CD4-positive, alpha-beta T cell treated with Interleukin-17A for 4 hours (primary cell): ENCODE data around the gene IGBP1.
"Not testable (repeated sequence)": the region's sequence is repeated elsewhere in the genome, so short reads cannot be mapped to it uniquely, and the experiment has no call there.

Experiments
- DNase-seq: peaks from one replicate; pipeline ENCODE4 v3.0.0-alpha.2; 2020; ENCODE audit warnings: mixed read lengths

IGBP1 gene

DNA sequence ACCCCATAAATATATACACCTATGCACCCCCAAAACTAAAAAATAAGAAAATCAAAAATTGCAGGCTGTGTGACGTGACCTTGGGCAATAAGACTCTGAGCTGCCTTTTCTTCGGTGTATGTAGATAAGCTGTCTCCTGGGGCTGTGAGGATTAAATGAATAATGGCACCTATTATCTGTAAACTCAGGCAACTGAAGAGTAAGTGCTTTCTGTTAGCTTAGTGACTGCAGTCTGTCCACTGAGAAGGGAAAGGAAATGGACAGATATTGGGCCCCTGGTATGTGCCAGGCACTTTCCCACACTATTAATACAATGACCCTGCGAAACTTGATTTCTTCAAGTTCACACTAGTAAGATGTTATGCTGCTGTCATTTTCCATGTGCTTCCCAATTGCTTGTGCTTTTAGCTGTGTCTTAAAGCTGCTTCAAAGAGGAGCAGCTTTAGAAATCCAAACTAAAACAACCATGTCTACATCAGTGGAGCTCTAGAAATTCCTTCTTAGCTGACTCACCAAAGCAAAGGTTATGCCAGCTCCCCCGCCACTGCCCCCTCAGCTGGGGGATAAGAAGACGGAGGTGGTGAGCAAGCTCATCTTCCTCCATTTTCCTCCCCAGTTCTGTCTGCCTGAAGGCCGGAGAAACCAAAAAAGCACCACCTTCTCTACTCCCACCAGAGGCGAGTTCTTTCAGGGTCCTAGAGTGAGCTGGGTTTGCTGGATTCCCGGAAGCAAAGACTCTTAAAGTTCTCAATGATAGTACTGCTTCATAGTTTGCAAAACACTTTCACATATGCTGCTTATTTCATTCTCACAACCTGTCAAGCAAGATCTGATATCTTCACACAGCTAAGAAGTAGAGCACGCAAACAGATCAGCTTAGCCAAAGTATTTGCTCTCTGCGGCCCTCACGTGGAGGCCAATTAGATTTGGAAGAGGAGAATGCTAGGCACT lies 35.3 kb downstream of the IGBP1 start:
- DNase-seq: no peak

DNA sequence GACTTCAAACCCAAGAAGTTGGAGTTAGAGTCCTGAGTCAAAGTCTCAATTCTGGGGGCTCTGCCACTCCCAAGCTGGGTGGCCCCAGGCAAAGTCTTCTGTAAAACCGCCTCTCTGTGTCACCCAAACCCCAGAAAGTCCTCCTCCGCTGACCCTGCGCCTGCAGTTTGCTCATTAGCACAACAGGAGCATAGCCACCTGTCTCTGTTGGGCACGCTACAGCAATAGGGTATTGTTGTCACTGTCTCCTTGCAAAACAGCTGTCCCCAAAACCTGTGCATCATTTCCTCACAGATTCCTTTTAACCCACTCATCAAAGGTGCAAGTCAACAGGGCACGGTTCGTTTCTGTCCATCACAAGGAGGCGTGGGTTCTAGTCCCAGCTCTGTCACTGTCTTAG lies 36.0 kb downstream of the IGBP1 start:
- DNase-seq: no peak

DNA sequence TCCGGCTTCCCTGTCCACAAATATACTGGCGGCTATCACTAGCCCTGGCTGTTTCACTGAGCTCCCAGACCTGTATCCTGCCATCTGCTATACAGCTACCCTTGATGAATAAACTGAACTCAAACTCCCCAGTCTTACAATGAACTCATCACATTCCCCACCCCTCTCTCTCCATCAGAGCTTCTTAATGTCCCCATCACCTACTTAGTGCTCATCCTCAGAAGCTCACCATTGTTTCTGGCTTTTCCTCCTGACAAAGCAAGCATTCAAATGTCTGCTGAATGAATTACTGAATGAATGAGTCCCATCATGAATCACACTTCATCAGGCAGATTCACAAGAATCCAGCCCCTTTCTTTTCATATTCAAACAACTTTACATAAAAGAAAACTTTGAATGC lies 38.4 kb downstream of the IGBP1 start:
- DNase-seq: no peak

DNA sequence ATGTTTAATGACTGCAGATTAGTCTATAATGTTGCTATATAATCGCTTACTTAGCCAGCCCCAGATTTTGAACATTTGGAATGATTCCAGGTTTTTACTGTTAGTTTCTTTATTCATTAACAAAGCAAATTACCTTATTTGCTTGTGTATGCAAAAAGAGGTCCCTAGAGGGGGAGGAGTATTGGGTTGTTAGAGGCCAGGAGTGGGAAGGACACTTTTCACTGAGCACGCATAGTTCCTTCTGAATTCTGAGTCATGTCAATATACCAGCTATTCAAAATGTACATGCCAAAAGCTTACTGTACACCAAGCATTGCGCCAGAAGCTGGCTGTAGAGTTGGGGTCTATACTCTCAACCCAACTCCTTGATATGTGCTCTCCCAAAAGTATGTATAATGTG lies 39.0 kb downstream of the IGBP1 start:
- no peak for DNase-seq

DNA sequence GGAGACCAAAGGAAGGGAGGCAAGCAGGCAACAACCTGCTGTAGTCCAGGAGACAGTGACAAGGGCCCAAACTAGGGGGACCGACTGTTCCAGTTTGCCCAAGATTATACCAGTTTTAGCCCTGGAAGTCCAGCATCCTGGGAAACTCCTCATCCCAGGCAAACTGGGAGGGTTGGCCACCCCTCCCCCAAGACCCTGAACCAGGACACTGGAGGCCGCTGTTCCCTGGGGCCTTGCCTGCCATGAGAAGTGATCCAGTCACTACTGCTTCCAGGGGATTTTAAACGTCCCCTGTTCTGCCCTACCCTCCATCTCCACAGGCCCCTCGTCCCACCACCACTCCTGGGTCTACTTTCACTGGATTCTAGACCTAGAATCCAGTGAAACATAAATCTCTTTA lies 39.7 kb downstream of the IGBP1 start:
- DNase-seq: no peak

DNA sequence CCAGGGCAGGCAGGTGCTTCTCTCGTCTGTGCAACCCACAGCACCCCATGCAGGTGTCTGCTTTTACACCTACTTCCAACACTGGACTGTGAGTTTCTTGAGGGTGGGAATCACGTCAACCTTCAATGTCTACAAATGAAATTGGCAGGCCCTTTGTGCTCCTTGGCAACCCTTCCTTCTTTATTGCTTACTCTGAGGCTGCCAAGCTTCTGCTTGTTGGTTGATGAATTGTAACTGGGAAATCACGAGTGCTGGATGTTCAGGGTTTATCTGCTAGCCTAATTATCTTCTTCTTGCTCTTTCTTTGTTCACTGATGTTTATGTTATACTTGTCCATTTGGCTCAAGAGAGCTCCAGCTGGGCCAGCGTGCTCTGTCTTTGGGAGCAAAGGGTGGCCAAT lies 41.5 kb downstream of the IGBP1 start:
- no peak for DNase-seq

DNA sequence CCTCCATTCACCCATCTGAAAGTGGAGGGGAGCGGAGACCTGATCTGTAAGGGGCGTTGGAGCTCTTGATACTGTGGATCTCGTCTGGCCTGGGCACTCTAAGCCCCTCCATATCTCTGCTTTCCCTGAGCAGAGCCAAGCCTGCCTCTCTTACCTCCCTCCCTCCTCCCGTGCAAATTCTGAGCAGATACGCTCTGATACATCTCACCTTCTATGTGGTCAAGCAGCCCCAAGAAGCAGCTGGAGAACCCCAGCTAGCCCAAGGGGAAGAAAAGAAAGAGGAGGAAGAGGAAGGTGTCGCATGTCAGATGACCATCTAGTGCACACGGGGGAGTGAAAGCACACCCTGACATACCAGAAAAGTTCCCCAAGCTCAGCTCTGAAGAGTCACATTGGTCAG lies 42.1 kb downstream of the IGBP1 start:
- DNase-seq: no peak

DNA sequence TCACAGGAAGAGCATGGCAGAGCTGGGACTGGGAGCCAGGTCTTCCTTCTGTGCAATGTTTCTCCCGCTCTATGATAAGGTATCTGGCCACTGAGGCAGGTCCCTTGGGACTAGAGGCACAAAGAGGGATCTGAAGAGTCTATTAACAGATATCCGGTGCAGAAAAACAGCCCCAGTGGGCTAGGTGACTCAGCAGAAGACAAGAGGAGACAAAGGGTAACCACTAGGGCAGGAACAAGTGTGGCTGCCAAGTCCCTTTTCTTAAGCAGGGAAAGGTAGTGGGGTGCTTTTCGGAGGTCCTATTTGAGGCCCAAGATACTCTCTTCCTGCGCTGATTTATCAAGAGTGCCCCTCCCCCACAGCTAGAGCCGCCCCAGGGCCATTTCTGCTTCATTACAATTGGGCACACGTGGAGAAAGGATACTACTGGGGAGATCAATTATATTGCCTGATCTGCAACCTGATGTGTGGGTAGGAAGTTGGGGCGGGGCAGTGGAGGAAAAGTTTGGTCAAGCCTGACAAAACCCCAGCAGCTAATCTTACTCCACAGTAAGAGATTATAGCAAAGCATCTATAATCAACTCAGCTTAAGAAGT lies 43.8 kb downstream of the IGBP1 start, which contains the start of gene DGAT2L6:
Gene DGAT2L6 (plus strand): TSS at position 546 of the 596 bp plus-strand sequence. CDS start 100 bp downstream, outside the sequence.
- no peak for DNase-seq

DNA sequence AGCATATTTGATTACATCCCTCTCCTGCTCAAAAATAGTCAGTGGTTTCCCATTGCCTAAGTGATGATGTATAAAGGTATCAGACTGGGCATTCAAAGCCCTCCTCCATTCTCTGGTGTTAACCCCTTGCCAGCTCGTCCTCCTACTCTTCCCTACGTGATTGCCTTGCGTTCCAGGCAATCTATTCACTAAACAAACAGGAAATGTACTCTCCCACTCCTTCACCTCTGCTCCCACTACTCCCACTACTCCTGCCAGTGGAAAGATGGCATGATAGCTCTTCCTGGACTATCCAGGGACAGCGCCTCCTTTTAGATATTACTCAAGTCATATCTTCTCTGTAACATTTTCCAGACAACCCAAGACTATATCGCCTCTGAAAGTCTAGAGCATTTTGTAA lies 49.8 kb downstream of the IGBP1 start:
- no peak for DNase-seq

DNA sequence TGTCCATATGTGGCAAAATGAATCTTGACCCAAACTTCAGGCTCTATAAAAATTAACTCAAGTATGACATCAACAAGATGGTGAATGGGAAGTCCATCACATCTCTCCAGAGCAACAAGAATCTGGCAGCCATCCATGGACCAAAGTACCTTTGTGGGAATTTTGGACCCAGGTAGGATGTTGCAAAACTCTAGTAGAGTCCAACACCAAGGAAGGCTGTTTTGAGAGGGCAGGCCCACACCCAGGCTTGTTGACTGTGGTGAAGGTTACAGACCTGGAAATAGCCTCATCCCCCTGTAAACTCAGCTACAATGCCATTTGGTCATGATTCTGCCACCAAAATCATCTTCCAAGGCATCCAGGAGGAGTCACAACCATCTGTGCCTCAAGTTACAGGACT lies 57.0 kb downstream of the IGBP1 start:
- no peak for DNase-seq

DNA sequence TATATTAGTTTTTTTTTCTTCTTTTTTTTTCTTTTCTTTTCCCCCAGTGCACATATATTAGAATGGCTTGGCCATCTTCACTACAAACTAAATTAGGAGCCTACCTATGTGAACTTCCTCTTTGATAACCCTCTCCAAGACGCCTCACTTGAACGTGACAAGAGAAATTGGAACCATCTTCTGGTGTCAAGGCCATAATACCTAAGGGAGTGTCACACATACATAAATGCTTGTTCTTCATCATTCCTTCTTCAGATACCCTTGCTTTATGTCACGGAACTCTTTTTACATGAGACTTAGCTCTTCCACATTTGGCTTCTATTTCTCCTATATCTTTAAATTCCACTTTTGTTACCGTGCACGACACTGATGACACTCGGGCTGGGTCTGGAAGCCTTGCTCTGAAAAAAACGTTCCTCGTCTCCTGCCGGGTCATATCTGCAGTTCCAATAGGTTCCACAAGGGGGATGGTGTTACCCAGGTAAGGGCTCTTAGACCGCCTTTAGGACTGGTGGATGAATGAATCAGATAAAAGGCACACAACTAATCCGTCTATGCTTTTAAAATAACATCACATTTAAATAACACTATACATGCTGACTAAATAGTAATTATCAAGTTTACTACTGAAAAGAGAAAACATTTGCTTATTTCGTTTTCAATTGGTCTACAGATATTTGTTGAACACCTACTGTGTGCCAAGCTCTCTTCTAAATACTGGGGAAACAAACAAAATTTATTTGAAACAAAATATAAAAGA lies 63.9 kb downstream of the IGBP1 start:
- DNase-seq: peak; percentile 72

DNA sequence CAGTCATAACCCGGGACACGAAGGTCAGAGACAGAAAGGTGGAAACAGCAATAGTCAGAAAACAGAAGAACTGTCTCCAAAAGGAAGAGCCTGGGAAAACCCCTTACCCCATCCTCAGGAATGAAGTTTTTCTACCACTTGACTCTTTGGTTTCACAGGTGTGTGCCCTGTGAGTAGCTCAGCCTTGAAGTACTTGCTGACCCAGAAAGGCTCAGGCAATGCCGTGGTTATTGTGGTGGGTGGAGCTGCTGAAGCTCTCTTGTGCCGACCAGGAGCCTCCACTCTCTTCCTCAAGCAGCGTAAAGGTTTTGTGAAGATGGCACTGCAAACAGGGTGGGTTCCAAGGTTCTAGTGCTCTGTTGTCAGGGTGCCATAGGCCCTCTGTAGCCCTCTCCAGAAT lies 68.5 kb downstream of the IGBP1 start:
- DNase-seq: no peak

DNA sequence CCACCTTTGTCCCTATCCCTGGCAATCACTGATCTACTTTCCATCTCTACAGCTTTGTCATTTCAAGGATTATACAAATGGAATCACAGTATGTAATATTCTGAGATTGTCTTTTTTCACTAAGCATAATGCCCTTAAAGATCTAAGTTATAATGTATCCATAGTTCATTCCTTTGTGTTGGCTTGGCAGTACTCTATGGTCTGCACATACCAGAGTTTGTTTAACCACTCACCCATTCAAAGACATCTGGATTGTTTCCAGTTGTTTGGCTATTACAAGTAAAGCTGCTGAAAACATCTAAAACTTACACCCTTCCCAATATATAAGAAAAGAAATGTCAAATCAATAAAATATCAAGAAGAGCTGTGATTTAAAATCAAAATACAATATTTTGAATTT lies 75.2 kb downstream of the IGBP1 start:
- DNase-seq: no peak

DNA sequence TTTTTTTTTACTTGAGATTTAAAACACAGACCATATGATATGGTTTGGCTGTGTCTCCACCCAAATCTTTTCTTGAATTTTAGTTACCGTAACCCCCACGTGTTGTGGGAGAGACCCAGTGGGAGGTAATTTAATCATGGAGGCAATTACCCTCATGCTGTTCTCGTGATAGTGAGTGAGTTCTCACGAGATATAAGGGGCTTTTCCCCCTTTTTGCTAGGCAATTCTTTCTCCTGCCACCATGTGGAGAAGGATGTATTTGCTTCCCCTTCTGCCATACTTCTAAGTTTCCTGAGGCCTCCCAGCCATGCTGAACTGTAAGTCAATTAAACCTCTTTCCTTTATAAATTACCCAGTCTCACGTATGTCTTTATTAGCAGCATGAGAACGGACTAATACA lies 76.3 kb downstream of the IGBP1 start:
- not testable (repeated sequence) for DNase-seq
